ENCODE data around the gene RNF126. TPM values are rescaled to one million over a fixed set of nuclear protein-coding genes. Genes with fewer than 3 reads are reported as not detected.
"Not testable (repeated sequence)": the region's sequence is repeated elsewhere in the genome, so short reads cannot be mapped to it uniquely, and the experiment has no call there.

The RNF126 gene
- total and polyA plus RNA-seq, 8 donors = 21.1 to 240 (median 35.0) TPM

DNA sequence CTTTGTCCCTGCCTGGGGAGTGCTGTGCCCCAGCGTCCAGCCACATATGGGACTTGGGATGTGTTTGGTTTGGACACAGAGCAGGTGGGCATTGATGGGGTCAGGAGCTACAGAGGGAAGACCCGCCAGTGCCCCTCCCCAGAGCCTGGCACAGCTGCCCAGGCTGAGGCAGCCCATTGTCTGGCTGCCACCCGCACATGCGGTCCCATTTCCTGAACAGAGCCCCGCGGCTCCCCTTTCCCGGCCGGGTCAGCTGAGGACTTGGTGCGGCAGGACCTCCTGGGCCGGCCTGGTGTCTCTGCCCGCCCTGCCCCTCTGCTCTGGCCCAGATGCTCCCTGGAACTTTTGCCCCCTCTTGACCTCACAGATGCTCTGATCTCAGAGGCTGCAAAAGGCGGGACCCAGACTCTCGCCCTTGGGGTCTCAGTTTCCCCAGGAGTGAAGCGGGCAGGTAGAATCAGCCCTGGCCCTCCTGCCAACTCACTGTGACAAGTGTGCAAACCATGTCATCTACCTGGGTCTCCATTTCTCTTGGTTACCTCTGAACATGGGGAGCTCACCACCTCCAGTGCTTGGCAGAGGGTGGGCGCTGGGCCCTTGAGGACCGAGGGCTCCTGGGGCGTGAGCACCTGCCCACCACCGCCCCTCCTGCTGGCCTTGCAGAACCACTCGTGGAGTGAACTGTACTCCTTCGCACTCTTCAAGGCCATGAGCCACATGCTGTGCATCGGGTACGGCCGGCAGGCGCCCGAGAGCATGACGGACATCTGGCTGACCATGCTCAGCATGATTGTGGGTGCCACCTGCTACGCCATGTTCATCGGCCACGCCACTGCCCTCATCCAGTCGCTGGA is 55.5 kb downstream of the RNF126 start:
- no peak for TF ChIP-seq POLR2A (IDR thresholded peaks at IDR 0.05)
- no peak for TF ChIP-seq EP300 (IDR thresholded peaks at IDR 0.05)
- TF ChIP-seq, protein P1, sequence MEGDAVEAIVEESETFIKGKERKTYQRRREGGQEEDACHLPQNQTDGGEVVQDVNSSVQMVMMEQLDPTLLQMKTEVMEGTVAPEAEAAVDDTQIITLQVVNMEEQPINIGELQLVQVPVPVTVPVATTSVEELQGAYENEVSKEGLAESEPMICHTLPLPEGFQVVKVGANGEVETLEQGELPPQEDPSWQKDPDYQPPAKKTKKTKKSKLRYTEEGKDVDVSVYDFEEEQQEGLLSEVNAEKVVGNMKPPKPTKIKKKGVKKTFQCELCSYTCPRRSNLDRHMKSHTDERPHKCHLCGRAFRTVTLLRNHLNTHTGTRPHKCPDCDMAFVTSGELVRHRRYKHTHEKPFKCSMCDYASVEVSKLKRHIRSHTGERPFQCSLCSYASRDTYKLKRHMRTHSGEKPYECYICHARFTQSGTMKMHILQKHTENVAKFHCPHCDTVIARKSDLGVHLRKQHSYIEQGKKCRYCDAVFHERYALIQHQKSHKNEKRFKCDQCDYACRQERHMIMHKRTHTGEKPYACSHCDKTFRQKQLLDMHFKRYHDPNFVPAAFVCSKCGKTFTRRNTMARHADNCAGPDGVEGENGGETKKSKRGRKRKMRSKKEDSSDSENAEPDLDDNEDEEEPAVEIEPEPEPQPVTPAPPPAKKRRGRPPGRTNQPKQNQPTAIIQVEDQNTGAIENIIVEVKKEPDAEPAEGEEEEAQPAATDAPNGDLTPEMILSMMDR (IDR thresholded peaks at IDR 0.05) = no peak
- no peak for TF ChIP-seq POLR2AphosphoS5 (IDR thresholded peaks at IDR 0.05)
- Histone ChIP-seq H3K4me1 (peaks cover 10 to 32% (median 26%) of the 10 kb centered on the region in 4 donors), H3K9me3 (no peaks in the 10 kb centered on the region), H3K4me3 (no peak overlapping the region), H3K27ac (no peak overlapping the region), H3K27me3 (peaks cover 0 to 48% (median 5%) of the 10 kb centered on the region in 3 donors), H3K36me3 (no peaks in the 10 kb centered on the region)
- DNase-seq = no peak
- 83 to 89% (median 88%) methylated on average over 9 to 30 of the region's 30 CpGs for WGBS, 5 donors
- intact Hi-C loops (cut with DNase I; ENCODE audit: low total_unique reads) = no loop called here

DNA sequence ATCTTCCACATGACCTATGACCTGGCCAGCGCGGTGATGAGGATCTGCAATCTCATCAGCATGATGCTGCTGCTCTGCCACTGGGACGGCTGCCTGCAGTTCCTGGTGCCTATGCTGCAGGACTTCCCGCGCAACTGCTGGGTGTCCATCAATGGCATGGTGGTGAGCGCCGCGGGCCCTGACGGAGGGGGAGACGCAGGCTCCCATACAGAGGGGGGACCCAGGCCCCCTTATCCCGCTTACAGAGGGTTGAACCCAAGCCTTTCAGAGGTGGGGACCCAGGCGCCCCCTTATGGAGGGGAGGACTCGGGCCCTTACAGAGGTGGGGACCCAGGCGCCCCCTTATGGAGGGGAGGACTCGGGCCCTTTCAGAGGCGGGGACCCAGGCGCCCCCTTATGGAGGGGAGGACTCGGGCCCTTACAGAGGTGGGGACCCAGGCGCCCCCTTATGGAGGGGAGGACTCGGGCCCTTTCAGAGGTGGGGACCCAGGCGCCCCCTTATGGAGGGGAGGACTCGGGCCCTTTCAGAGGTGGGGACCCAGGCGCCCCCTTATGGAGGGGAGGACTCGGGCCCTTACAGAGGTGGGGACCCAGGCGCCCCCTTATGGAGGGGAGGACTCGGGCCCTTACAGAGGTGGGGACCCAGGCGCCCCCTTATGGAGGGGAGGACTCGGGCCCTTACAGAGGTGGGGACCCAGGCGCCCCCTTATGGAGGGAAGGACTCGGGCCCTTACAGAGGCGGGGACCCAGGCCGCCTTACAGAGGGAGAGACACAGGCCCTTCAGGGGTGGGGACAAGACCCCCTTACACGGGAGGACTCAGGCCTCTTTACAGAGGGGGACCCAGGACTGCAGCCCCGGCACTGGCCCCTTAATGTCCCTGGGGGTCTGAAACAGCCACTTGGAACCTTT is 57.7 kb downstream of the RNF126 start:
- Histone ChIP-seq H3K4me1 (peaks cover 5 to 19% (median 14%) of the 10 kb centered on the region in 4 donors), H3K27me3 (peaks cover 0 to 31% (median 0%) of the 10 kb centered on the region in 3 donors)
- H3K27ac ChIP-seq; intact Hi-C loops (cut with DNase I; ENCODE audit: low total_unique reads); H3K36me3 ChIP-seq; DNase-seq; H3K4me3 ChIP-seq; H3K9me3 ChIP-seq: not testable (repeated sequence)
- WGBS, 5 donors = 72 to 97% (median 81%) methylated on average over 6 to 30 of the region's 34 CpGs

DNA sequence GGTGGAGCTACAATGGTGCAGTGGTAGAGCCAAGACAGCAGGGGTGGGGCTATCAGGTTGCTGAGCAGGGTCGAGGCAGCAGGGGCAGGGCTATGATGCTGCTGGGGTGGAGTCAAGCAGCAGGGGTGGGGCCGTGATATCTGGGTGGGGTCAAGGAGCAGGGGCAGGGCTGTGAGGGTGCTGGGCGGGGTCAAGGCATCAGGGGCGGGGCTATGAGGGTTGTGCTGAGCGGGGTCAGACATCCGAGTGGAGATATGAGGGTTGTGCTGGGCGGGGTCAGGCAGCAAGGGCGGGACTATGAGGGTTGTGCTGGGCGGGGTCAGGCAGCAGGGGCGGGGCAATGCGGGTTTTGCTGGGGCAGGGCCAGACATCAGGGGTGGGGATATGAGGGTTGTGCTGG is 58.7 kb downstream of the RNF126 start:
- TF ChIP-seq POLR2A (IDR thresholded peaks at IDR 0.05) (no peak), EP300 (IDR thresholded peaks at IDR 0.05) (no peak), POLR2AphosphoS5 (IDR thresholded peaks at IDR 0.05) (no peak)
- TF ChIP-seq, protein P1 (IDR thresholded peaks at IDR 0.05) = no peak
- intact Hi-C loops (cut with DNase I; ENCODE audit: low total_unique reads) = no loop called here
- Histone ChIP-seq H3K27me3 (peaks cover 0 to 21% (median 0%) of the 10 kb centered on the region in 3 donors), H3K4me3 (no peak overlapping the region), H3K4me1 (peaks cover 0 to 10% (median 7%) of the 10 kb centered on the region in 4 donors), H3K36me3 (no peaks in the 10 kb centered on the region), H3K9me3 (no peaks in the 10 kb centered on the region), H3K27ac (no peak overlapping the region)
- no peak for DNase-seq
- 69 to 85% (median 72%) methylated on average over 10 to 11 of the region's 11 CpGs for WGBS, 5 donors

DNA sequence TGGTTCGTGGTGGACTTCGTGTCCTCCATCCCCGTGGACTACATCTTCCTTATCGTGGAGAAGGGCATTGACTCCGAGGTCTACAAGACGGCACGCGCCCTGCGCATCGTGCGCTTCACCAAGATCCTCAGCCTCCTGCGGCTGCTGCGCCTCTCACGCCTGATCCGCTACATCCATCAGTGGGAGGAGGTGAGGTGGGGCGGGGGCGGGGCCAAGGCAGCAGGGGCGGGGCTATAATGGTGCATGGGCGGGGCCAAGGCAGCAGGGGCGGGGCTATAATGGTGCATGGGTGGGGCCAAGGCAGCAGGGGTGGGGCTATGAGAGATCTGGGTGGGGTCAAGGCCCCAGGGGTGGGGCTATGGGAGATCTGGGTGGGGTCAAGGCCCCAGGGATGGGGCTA is 59.2 kb downstream of the RNF126 start:
- WGBS, 5 donors = 85 to 93% (median 91%) methylated on average over 13 to 20 of the region's 20 CpGs
- intact Hi-C loops (cut with DNase I; ENCODE audit: low total_unique reads); H3K4me1 ChIP-seq; H3K9me3 ChIP-seq; H3K36me3 ChIP-seq; DNase-seq; H3K4me3 ChIP-seq; H3K27ac ChIP-seq: not testable (repeated sequence)
- peaks cover 0 to 16% (median 0%) of the 10 kb centered on the region in 3 donors for H3K27me3 ChIP-seq

DNA sequence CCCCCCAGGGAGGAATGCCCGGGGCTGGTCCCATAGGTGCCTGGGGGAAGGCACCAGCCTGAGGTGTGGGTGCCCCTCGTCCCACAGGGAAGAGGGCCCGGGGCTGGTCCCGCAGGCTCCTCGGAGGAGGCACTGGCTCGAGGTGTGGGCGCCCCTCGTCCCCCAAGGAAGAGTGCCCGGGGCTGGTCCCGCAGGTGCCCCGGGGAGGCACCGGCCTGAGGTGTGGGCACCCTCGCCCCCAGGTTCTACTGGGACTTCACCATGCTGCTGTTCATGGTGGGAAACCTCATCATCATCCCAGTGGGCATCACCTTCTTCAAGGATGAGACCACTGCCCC is 59.7 kb downstream of the RNF126 start:
- H3K9me3 ChIP-seq; H3K4me1 ChIP-seq; H3K36me3 ChIP-seq; intact Hi-C loops (cut with DNase I; ENCODE audit: low total_unique reads); H3K4me3 ChIP-seq; DNase-seq; H3K27ac ChIP-seq: not testable (repeated sequence)
- peaks cover 0 to 11% (median 0%) of the 10 kb centered on the region in 3 donors for H3K27me3 ChIP-seq
- 60 to 89% (median 87%) methylated on average over 1 to 13 of the region's 13 CpGs for WGBS, 5 donors
